H9 (cell line): Measurements from ENCODE around the gene AGAP3. TPM values are rescaled to one million over a fixed set of nuclear protein-coding genes. Genes with fewer than 3 reads are reported as not detected.

Experiments used
- DNase-seq: peaks from one replicate; pipeline ENCODE4 v3.0.0-alpha.2; 2017
- H2AFZ ChIP-seq: one replicate; pipeline ENCODE4 v1.6.1; 2013; ENCODE audit warnings: mild to moderate bottlenecking, low read length, control low read depth, moderate library complexity
- H2AK5ac ChIP-seq: 2 replicates; pipeline ENCODE4 v1.6.1; 2013; ENCODE audit warnings: low read length, control low read depth, mixed read lengths; ENCODE audit not compliant: insufficient read length
- H2BK120ac ChIP-seq: one replicate; pipeline ENCODE4 v1.6.1; 2013; ENCODE audit warnings: low read depth, mild to moderate bottlenecking, low read length, control low read depth, inconsistent platforms; ENCODE audit not compliant: poor library complexity, severe bottlenecking
- H2BK12ac ChIP-seq: 2 replicates; pipeline ENCODE4 v1.6.1; 2013; ENCODE audit warnings: low read length, control low read depth, mixed read lengths, low read depth; ENCODE audit not compliant: insufficient read length
- H2BK15ac ChIP-seq: 2 replicates; pipeline ENCODE4 v1.6.1; 2013; ENCODE audit warnings: low read depth, low read length, control low read depth
- H2BK20ac ChIP-seq: one replicate; pipeline ENCODE4 v1.6.1; 2013; ENCODE audit warnings: low read depth, mild to moderate bottlenecking, low read length, control low read depth, inconsistent platforms; ENCODE audit not compliant: poor library complexity, severe bottlenecking
- H2BK5ac ChIP-seq: 2 replicates; pipeline ENCODE4 v1.6.1; 2013; ENCODE audit warnings: low read length, control low read depth, mixed read lengths; ENCODE audit not compliant: insufficient read length
- H3K14ac ChIP-seq: 2 replicates; pipeline ENCODE4 v1.6.1; 2013; ENCODE audit warnings: low read length, control low read depth; ENCODE audit not compliant: insufficient read depth
- H3K18ac ChIP-seq: 2 replicates; pipeline ENCODE4 v1.6.1; 2013; ENCODE audit warnings: low read depth, mild to moderate bottlenecking, mixed read lengths, low read length, control low read depth; ENCODE audit not compliant: insufficient read length
- H3K23ac ChIP-seq: 2 replicates; pipeline ENCODE4 v1.6.1; 2013; ENCODE audit warnings: low read length, control low read depth, mixed read lengths, low read depth; ENCODE audit not compliant: insufficient read length
- H3K23me2 ChIP-seq: 2 replicates; pipeline ENCODE4 v1.6.1; 2013; ENCODE audit warnings: low read depth, mild to moderate bottlenecking, mixed read lengths, low read length, control low read depth; ENCODE audit not compliant: insufficient read length, poor library complexity, severe bottlenecking
- H3K27ac ChIP-seq: 2 replicates; pipeline ENCODE4 v1.5.1; 2013; ENCODE audit warnings: low read length, control low read depth, mixed read lengths, low read depth; ENCODE audit not compliant: insufficient read length
- H3K27me3 ChIP-seq: 2 replicates; pipeline ENCODE4 v1.6.1; 2013; ENCODE audit warnings: low read length, control low read depth, inconsistent platforms; ENCODE audit not compliant: insufficient read depth
- H3K4ac ChIP-seq: 2 replicates; pipeline ENCODE4 v1.6.1; 2013; ENCODE audit warnings: low read depth, mild to moderate bottlenecking, control low read depth, inconsistent platforms, low read length, moderate library complexity
- H3K4me1 ChIP-seq: 2 replicates; pipeline ENCODE4 v1.6.1; 2013; ENCODE audit warnings: low read length, control low read depth, inconsistent platforms; ENCODE audit not compliant: insufficient read depth
- H3K4me2 ChIP-seq: 2 replicates; pipeline ENCODE4 v1.6.1; 2013; ENCODE audit warnings: low read length, control low read depth, mixed read lengths; ENCODE audit not compliant: insufficient read length, insufficient read depth
- H3K56ac ChIP-seq: 2 replicates; pipeline ENCODE4 v1.6.1; 2013; ENCODE audit warnings: low read depth, mild to moderate bottlenecking, mixed read lengths, low read length, control low read depth; ENCODE audit not compliant: insufficient read length
- H3K79me1 ChIP-seq: 2 replicates; pipeline ENCODE4 v1.6.1; 2013; ENCODE audit warnings: low read depth, mild to moderate bottlenecking, moderate library complexity, low read length, control low read depth, inconsistent platforms; ENCODE audit not compliant: insufficient read depth, poor library complexity, severe bottlenecking
- H3K79me2 ChIP-seq: 2 replicates; pipeline ENCODE4 v1.6.1; 2013; ENCODE audit warnings: low read length, control low read depth, inconsistent platforms; ENCODE audit not compliant: insufficient read depth
- H3K9ac ChIP-seq: 2 replicates; pipeline ENCODE4 v1.6.1; 2013; ENCODE audit warnings: low read length, control low read depth, mixed read lengths; ENCODE audit not compliant: insufficient read length; ENCODE audit errors: extremely low read depth
- H3K9me3 ChIP-seq: one replicate; pipeline ENCODE4 v1.6.1; 2013; ENCODE audit warnings: low read depth, low read length, inconsistent platforms; ENCODE audit not compliant: control insufficient read depth
- H3T11ph ChIP-seq: one replicate; pipeline ENCODE4 v1.6.1; 2013; ENCODE audit warnings: mild to moderate bottlenecking, low read length, control low read depth, inconsistent platforms
- H4K20me1 ChIP-seq: one replicate; pipeline ENCODE4 v1.6.1; 2013; ENCODE audit not compliant: control insufficient read depth, insufficient read length, insufficient read depth
- H4K5ac ChIP-seq: 2 replicates; pipeline ENCODE4 v1.6.1; 2013; ENCODE audit warnings: low read depth, mild to moderate bottlenecking, mixed read lengths, low read length, control low read depth; ENCODE audit not compliant: insufficient read length
- H4K8ac ChIP-seq: replicated peaks from 2 replicates; pipeline ENCODE4 v1.6.1; 2013; ENCODE audit warnings: low read length, control low read depth, mixed read lengths, low read depth; ENCODE audit not compliant: insufficient read length
- H4K91ac ChIP-seq: 2 replicates; pipeline ENCODE4 v1.6.1; 2013; ENCODE audit warnings: low read depth, mild to moderate bottlenecking, moderate library complexity, mixed read lengths, low read length, control low read depth; ENCODE audit not compliant: insufficient read length
- H3K27ac Mint-ChIP-seq, 3 experiments: 2 replicates in 2 of 3; 3 replicates in 1 of 3; pipeline ENCODE4 v1.8.0; 2020 to 2021; ENCODE audit warnings: mixed read lengths in 3 of 3, mild to moderate bottlenecking in 1 of 3, moderate library complexity in 1 of 3
- H3K27me3 Mint-ChIP-seq: 2 replicates; pipeline ENCODE4 v1.8.0; 2021; ENCODE audit warnings: low read depth, mild to moderate bottlenecking, moderate library complexity, mixed read lengths
- H3K36me3 Mint-ChIP-seq, 3 experiments: 2 replicates in 2 of 3; 3 replicates in 1 of 3; pipeline ENCODE4 v1.8.0; 2020 to 2021; ENCODE audit warnings: low read depth in 3 of 3, mixed read lengths in 3 of 3; ENCODE audit not compliant: insufficient read depth in 1 of 3
- H3K4me1 Mint-ChIP-seq, 2 experiments: 2 replicates each; pipeline ENCODE4 v1.8.0; 2020; ENCODE audit warnings: mixed read lengths in 2 of 2
- H3K4me3 Mint-ChIP-seq, 2 experiments: 2 replicates in 1 of 2; 3 replicates in 1 of 2; pipeline ENCODE4 v1.8.0; 2020 to 2021; ENCODE audit warnings: mild to moderate bottlenecking in 2 of 2, mixed read lengths in 2 of 2, moderate library complexity in 1 of 2
- H3K9me3 Mint-ChIP-seq, 2 experiments: 2 replicates in 1 of 2; 3 replicates in 1 of 2; pipeline ENCODE4 v1.8.0; 2020; ENCODE audit warnings: mild to moderate bottlenecking in 2 of 2, mixed read lengths in 2 of 2, moderate library complexity in 1 of 2
- WGBS: extraction: QIAGEN DNeasy Blood & Tissue Kit; methylation state at CpG from one replicate; pipeline ENCODE4 v1.1.7; 2013; ENCODE audit warnings: missing lambda C conversion rate, low lambda C conversion rate, mixed read lengths; ENCODE audit not compliant: insufficient read length; ENCODE audit errors: extremely low coverage; 5-methylcytosine and 5-hydroxymethylcytosine counted together
- total RNA-seq: library from RNA; stranded (reverse); gene quantifications from 2 replicates; pipeline ENCODE4 v1.2.1, GENCODE V29; 2021
- TF ChIP-seq, protein P1 (sequence below): fragments of 200-600 bp; sonication (generic); conservative IDR thresholded peaks from 3 replicates; pipeline ENCODE4 v1.8.0; 2021; ENCODE audit warnings: antibody characterized with exemption, mild to moderate bottlenecking

Gene AGAP3
- total RNA-seq, 1 experiment from 2014 or later: 97.7 TPM

DNA sequence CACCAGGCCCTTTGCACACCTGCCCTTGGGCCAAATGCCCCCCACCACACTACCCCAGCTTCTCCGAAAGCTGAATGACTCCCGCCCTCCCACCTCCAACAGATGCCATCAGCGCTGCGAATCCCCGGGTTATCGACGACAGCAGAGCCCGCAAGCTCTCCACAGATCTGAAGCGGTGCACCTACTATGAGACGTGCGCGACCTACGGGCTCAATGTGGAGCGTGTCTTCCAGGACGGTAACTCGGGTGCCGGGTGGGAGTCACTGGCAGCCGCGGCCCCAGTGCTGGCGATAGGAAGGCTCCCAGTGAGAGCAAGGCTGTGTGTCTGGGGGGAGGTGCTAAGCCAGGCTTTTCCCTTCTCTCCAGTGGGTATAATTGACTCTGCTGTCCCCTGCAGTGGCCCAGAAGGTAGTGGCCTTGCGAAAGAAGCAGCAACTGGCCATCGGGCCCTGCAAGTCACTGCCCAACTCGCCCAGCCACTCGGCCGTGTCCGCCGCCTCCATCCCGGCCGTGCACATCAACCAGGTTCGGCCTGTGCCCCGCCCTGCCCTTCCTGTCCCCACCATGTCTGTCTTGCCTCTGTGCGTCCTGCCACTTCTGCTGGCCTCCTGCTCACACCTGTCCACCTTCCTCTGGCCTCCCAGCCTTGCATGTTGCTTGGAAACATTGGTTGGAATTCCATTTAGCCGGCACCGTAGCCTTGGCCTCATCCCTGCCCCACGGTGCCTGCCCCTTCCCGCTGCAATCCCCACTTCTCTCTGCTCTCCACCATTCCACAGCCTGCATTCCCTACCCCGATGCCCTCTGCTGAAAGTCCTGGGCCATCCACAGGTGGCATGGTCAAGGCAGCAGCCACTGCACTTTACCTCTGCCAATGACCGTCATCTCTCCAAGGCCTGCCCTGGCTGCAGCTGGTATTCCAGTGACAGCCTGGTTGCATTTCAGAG lies 32.1 kb downstream of the AGAP3 start:
- Histone ChIP-seq H2BK120ac (no peak overlapping the region), H3K4me1 (peaks cover 7% of the 10 kb centered on the region; the same call in 1 of the 2 replicates)
- peaks cover 6% of the 10 kb centered on the region for H3K27me3 Mint-ChIP-seq

More for the DNA sequence above, 32.1 kb downstream of the AGAP3 start:
- Histone ChIP-seq H3K79me1 (peaks cover 3% of the 10 kb centered on the region), H3K23ac (no peak overlapping the region), H3K23me2 (no peaks in the 10 kb centered on the region), H2BK5ac (no peak overlapping the region), H3K4ac (no peak overlapping the region), H2AFZ (no peak overlapping the region), H3K14ac (no peak overlapping the region), H4K91ac (no peak overlapping the region), H3K9me3 (no peaks in the 10 kb centered on the region), H3T11ph (no peak overlapping the region), H3K27me3 (no peaks in the 10 kb centered on the region), H3K79me2 (no peaks in the 10 kb centered on the region; the same call in 1 of the 2 replicates), H2BK15ac (no peak overlapping the region), H3K9ac (no peak overlapping the region), H3K27ac (no peak overlapping the region), H4K20me1 (peaks cover 4% of the 10 kb centered on the region), H3K56ac (no peak overlapping the region), H3K18ac (no peak overlapping the region), H2BK20ac (no peak overlapping the region), H4K5ac (no peak overlapping the region), H3K4me2 (no peak overlapping the region), H4K8ac (no peak overlapping the region), H2AK5ac (no peak overlapping the region), H2BK12ac (no peak overlapping the region)
- Mint-ChIP-seq H3K4me3 (no peak overlapping the region; a peak in 2 of 5 replicates), H3K9me3 (no peaks in the 10 kb centered on the region), H3K27ac (no peak overlapping the region), H3K36me3 (peaks cover 24 to 43% (median 36%) of the 10 kb centered on the region in 3 experiments), H3K4me1 (peaks cover 13 to 15% of the 10 kb centered on the region in 2 experiments)
- TF ChIP-seq, protein P1, sequence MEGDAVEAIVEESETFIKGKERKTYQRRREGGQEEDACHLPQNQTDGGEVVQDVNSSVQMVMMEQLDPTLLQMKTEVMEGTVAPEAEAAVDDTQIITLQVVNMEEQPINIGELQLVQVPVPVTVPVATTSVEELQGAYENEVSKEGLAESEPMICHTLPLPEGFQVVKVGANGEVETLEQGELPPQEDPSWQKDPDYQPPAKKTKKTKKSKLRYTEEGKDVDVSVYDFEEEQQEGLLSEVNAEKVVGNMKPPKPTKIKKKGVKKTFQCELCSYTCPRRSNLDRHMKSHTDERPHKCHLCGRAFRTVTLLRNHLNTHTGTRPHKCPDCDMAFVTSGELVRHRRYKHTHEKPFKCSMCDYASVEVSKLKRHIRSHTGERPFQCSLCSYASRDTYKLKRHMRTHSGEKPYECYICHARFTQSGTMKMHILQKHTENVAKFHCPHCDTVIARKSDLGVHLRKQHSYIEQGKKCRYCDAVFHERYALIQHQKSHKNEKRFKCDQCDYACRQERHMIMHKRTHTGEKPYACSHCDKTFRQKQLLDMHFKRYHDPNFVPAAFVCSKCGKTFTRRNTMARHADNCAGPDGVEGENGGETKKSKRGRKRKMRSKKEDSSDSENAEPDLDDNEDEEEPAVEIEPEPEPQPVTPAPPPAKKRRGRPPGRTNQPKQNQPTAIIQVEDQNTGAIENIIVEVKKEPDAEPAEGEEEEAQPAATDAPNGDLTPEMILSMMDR: no peak
- no peak for DNase-seq
- WGBS: no CpG with 5 or more reads among the region's 38 CpGs
